Ishikawa (cell line): ENCODE measurements around the gene FA2H.

Experiments
- CEBPB ChIP-seq: IDR thresholded peaks from 2 replicates; pipeline ENCODE4 v1.6.1; 2012
- EGR1 ChIP-seq: IDR thresholded peaks from 2 replicates; pipeline ENCODE4 v1.6.1; 2012
- TAF1 ChIP-seq: IDR thresholded peaks from 2 replicates; pipeline ENCODE4 v1.6.1; 2012; ENCODE audit warnings: low read depth, mild to moderate bottlenecking
- TCF12 ChIP-seq: IDR thresholded peaks from 2 replicates; pipeline ENCODE4 v1.6.1; 2012; ENCODE audit warnings: low read depth
- TF ChIP-seq, protein P1 (sequence below): IDR thresholded peaks from 2 replicates; pipeline ENCODE4 v1.6.1; 2012

DNA sequence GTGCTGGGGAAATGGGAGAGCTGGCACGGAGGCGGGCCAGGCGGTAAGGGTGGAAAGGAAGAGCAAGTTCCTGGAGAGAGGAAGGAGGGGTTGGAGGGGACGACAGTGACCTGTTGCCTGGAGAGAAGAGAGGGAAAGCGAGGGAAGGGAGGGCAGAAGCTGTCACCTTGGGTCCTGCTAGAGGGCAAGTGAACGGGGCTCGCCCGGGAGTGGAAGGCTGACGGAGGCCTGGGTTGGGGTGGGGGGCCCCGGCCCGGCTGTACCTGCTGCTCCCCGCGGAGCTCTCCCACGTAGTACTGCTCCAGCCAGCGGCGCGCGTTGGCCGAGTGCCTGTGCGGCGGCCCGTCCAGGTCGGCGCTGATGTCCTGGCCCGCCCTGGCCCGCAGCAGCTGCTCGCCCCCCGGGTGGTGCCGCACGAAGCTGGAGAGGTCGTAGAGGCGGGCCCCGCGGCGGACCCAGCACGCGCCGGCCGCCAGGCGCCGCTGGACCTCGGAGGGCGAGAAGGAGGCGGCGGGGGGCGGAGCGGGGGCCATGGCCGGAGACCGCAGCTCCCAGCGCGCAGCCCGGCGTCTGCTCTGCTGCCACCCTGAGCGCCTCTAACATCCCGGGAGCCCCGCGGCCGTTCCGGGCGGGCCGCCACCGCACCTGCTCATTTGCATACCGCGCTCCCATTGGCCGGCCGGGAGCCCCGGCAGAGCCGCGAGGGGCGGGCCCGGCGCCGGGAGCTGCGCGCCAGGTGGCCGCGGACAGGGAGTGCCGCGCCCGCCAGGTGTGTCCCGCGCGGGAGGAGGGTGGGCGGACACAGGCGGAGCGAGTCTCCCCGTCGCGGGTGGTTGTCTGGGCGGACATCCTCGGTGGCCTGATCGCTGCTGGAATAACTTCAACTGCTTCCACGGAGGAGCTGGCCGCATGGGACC lies at the start of gene FA2H:
- TF ChIP-seq, protein P1, sequence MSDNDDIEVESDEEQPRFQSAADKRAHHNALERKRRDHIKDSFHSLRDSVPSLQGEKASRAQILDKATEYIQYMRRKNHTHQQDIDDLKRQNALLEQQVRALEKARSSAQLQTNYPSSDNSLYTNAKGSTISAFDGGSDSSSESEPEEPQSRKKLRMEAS: peak; percentile 50
- TF ChIP-seq TCF12 (peak; percentile 45; the same call in 1 of the 2 replicates), TAF1 (peak; percentile 47; the same call in 1 of the 2 replicates), EGR1 (peak; percentile 43), CEBPB (no peak)
